HL-60 (cell line): Measurements from ENCODE around the gene BDP1.
"Not testable (repeated sequence)": the region's sequence is repeated elsewhere in the genome, so short reads cannot be mapped to it uniquely, and the experiment has no call there.

Experiments used
- TF ChIP-seq, protein P1 (sequence below): IDR thresholded peaks from one replicate; pipeline ENCODE4 v1.5.1; 2011; ENCODE audit warnings: low read length, control low read depth, inconsistent platforms; ENCODE audit not compliant: insufficient read depth
- TF ChIP-seq, protein P2 (sequence below): IDR thresholded peaks from 2 replicates; pipeline ENCODE4 v1.6.1; 2012; ENCODE audit warnings: low read depth; ENCODE audit not compliant: insufficient replicate concordance

- TF ChIP-seq, protein P1, sequence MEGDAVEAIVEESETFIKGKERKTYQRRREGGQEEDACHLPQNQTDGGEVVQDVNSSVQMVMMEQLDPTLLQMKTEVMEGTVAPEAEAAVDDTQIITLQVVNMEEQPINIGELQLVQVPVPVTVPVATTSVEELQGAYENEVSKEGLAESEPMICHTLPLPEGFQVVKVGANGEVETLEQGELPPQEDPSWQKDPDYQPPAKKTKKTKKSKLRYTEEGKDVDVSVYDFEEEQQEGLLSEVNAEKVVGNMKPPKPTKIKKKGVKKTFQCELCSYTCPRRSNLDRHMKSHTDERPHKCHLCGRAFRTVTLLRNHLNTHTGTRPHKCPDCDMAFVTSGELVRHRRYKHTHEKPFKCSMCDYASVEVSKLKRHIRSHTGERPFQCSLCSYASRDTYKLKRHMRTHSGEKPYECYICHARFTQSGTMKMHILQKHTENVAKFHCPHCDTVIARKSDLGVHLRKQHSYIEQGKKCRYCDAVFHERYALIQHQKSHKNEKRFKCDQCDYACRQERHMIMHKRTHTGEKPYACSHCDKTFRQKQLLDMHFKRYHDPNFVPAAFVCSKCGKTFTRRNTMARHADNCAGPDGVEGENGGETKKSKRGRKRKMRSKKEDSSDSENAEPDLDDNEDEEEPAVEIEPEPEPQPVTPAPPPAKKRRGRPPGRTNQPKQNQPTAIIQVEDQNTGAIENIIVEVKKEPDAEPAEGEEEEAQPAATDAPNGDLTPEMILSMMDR, result not testable (repeated sequence)
- TF ChIP-seq, protein P2, sequence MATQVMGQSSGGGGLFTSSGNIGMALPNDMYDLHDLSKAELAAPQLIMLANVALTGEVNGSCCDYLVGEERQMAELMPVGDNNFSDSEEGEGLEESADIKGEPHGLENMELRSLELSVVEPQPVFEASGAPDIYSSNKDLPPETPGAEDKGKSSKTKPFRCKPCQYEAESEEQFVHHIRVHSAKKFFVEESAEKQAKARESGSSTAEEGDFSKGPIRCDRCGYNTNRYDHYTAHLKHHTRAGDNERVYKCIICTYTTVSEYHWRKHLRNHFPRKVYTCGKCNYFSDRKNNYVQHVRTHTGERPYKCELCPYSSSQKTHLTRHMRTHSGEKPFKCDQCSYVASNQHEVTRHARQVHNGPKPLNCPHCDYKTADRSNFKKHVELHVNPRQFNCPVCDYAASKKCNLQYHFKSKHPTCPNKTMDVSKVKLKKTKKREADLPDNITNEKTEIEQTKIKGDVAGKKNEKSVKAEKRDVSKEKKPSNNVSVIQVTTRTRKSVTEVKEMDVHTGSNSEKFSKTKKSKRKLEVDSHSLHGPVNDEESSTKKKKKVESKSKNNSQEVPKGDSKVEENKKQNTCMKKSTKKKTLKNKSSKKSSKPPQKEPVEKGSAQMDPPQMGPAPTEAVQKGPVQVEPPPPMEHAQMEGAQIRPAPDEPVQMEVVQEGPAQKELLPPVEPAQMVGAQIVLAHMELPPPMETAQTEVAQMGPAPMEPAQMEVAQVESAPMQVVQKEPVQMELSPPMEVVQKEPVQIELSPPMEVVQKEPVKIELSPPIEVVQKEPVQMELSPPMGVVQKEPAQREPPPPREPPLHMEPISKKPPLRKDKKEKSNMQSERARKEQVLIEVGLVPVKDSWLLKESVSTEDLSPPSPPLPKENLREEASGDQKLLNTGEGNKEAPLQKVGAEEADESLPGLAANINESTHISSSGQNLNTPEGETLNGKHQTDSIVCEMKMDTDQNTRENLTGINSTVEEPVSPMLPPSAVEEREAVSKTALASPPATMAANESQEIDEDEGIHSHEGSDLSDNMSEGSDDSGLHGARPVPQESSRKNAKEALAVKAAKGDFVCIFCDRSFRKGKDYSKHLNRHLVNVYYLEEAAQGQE, result not testable (repeated sequence)
Observed at GRCh38 chr5:71446540-71447216, 8.8 kb upstream of the BDP1 start.
